ENCODE results near the gene CABP1. TPM values are rescaled to one million over a fixed set of nuclear protein-coding genes. Genes with fewer than 3 reads are reported as not detected.

The CABP1 gene
- total RNA-seq, 6 experiments from 2014 or later = 0.26 TPM; not detected in 5

GRCh38 chr12:120625557-120626419, 14.6 kb upstream of the CABP1 start:
- TF ChIP-seq, protein P1, sequence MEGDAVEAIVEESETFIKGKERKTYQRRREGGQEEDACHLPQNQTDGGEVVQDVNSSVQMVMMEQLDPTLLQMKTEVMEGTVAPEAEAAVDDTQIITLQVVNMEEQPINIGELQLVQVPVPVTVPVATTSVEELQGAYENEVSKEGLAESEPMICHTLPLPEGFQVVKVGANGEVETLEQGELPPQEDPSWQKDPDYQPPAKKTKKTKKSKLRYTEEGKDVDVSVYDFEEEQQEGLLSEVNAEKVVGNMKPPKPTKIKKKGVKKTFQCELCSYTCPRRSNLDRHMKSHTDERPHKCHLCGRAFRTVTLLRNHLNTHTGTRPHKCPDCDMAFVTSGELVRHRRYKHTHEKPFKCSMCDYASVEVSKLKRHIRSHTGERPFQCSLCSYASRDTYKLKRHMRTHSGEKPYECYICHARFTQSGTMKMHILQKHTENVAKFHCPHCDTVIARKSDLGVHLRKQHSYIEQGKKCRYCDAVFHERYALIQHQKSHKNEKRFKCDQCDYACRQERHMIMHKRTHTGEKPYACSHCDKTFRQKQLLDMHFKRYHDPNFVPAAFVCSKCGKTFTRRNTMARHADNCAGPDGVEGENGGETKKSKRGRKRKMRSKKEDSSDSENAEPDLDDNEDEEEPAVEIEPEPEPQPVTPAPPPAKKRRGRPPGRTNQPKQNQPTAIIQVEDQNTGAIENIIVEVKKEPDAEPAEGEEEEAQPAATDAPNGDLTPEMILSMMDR (IDR thresholded peaks at IDR 0.05) = no peak
- TF ChIP-seq POLR2A (IDR thresholded peaks at IDR 0.05) = no peak
- Histone ChIP-seq H3K4me1 (no peaks in the 10 kb centered on the region), H3K27me3 (no peaks in the 10 kb centered on the region), H3K27ac (no peak overlapping the region), H3K4me3 (no peak overlapping the region), H3K36me3 (no peaks in the 10 kb centered on the region), H3K9me3 (no peaks in the 10 kb centered on the region)
- intact Hi-C loops (cut with DNase I) = no loop called here
- ATAC-seq = peak in 1 of 4 donors; percentile 19
- WGBS (ENCODE audit: insufficient coverage, low coverage, low lambda C conversion rate, missing lambda C conversion rate) = 73% methylated on average over 15 of the region's 26 CpGs
- DNase-seq = no peak

GRCh38 chr12:120628919-120629318, 11.5 kb upstream of the CABP1 start:
- TF ChIP-seq, protein P1 (IDR thresholded peaks at IDR 0.05) = peak in 3 of 4 donors; percentile 15 to 31 (median 18)
- TF ChIP-seq POLR2A (IDR thresholded peaks at IDR 0.05) = no peak
- no peak overlapping the region for H3K27ac ChIP-seq
- H3K9me3 ChIP-seq = no peaks in the 10 kb centered on the region
- WGBS (ENCODE audit: insufficient coverage, low coverage, low lambda C conversion rate, missing lambda C conversion rate) = 58% methylated on average over 4 of the region's 4 CpGs
- H3K4me3 ChIP-seq = no peak overlapping the region
- no peaks in the 10 kb centered on the region for H3K36me3 ChIP-seq
- H3K27me3 ChIP-seq = no peaks in the 10 kb centered on the region
- ATAC-seq (peak; percentile 45 to 76 (median 69)), DNase-seq (peak in 1 of 3 donors; percentile 36)
- H3K4me1 ChIP-seq = no peaks in the 10 kb centered on the region
- intact Hi-C loops (cut with DNase I) = no loop called here

DNA sequence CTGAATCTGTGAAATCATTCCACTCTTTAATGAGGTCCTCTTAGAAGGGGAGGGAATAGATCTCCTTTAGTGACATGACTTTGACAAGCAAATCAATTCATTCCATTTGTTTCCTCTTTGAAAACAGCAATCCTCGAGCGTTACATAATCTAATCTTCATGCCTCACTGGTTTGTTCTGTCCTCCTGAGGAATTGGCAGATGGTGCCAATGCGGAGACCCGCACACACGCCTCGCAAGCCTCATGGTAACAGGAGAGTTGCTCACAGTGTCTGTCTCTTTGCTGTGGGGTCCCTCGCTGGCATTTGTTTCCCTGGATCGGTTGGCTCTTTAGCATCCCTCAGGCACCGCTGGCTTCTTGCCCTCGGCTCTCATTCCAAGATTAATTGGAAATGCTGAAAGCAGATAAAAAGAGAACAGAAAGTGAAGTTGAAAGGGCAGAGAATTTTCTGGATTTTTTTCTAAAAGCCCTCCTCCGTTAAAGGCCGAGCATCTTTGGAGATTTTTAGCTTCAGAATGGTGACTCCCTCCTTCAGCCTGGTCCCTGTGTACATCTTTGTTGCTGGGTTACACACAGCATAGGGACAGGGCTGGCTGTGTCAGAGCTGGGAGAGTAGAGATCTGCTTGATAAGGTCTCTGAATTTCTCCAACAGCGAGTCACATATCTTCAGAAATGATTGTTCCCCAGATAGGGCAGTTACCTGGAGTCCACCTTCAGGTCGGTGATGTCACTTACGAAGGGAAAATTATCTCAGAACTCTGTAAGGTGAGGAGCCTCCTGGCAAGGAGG, 10.1 kb upstream of the CABP1 start:
- Histone ChIP-seq H3K9me3 (no peaks in the 10 kb centered on the region), H3K36me3 (no peaks in the 10 kb centered on the region), H3K4me3 (no peak overlapping the region), H3K27ac (no peak overlapping the region), H3K4me1 (no peaks in the 10 kb centered on the region), H3K27me3 (no peaks in the 10 kb centered on the region)
- ATAC-seq = no peak
- intact Hi-C loops (cut with DNase I) = no loop called here
- TF ChIP-seq POLR2A (IDR thresholded peaks at IDR 0.05) = no peak
- TF ChIP-seq, protein P1 (IDR thresholded peaks at IDR 0.05) = no peak
- no peak for DNase-seq
- WGBS (ENCODE audit: insufficient coverage, low coverage, low lambda C conversion rate, missing lambda C conversion rate) = 71% methylated on average over 11 of the region's 15 CpGs

DNA sequence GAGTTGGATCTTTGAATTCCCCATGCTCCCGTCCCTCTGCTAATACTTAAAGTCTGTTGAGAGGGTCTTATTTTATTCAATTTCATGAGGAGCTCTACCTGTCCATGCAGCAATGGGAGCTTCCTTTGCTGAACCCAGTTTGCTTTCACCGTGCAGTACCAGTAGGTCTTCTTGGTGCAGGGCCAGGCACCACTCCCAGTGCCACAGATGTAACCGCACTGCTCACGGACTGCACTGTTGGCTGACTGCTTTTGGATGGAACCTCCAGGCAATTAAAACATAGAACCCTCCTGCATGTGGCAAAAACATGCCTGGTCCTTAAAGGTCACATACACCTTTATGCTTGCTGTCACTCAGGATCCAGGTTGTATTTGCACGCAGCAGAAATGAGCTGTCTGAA, 9.3 kb upstream of the CABP1 start:
- no peaks in the 10 kb centered on the region for H3K4me1 ChIP-seq
- no peak for ATAC-seq
- H3K36me3 ChIP-seq = no peaks in the 10 kb centered on the region
- H3K27ac ChIP-seq = no peak overlapping the region
- DNase-seq = no peak
- WGBS (ENCODE audit: insufficient coverage, low coverage, low lambda C conversion rate, missing lambda C conversion rate) = 47% methylated on average over 4 of the region's 5 CpGs
- H3K4me3 ChIP-seq = no peak overlapping the region
- TF ChIP-seq, protein P1 (IDR thresholded peaks at IDR 0.05) = no peak
- no peak for TF ChIP-seq POLR2A (IDR thresholded peaks at IDR 0.05)
- no peaks in the 10 kb centered on the region for H3K9me3 ChIP-seq
- intact Hi-C loops (cut with DNase I) = no loop called here
- H3K27me3 ChIP-seq = no peaks in the 10 kb centered on the region
